IMR-90 (cell line): ENCODE measurements around the gene TSSK2. TPM values are rescaled to one million over a fixed set of nuclear protein-coding genes. Genes with fewer than 3 reads are reported as not detected.
A peak's percentile ranks its signal among the peaks of the same experiment; 100 is the strongest.

Experiments used
- ATAC-seq: fragments of 200-7000 bp; cut with Tn5 transposase; 2 replicates; pipeline ENCODE4 v1.9.1; 2020; ENCODE audit warnings: low read depth, mild to moderate bottlenecking, moderate library complexity
- BruUV-seq: library from RNA; stranded (reverse); fragments of 400-500 nt; replicated peaks from 2 replicates; lab custom pipeline; 2021; lab: Mats Ljungman, UMichigan
- CTCF ChIA-PET: fragments of 300-600 bp; formaldehyde crosslinking; extraction: SDS; loops from one replicate; lab custom pipeline; 2021; ENCODE audit warnings: antibody characterized with exemption; lab: Yijun Ruan, JAX
- POLR2A ChIA-PET: fragments of 300-600 bp; sonication (Branson Sonifier 250); formaldehyde crosslinking; loops from one replicate; lab custom pipeline; 2022; ENCODE audit warnings: antibody characterized with exemption; ENCODE audit not compliant: unreplicated experiment; lab: Charles Lee
- DNase-seq: peaks from one replicate; pipeline ENCODE4 v3.0.0; 2013
- H2AFZ ChIP-seq: replicated peaks from 2 replicates; pipeline ENCODE3; 2013; ENCODE audit warnings: low read length, mild to moderate bottlenecking; ENCODE audit not compliant: poor library complexity
- H2AK5ac ChIP-seq: 2 replicates; pipeline ENCODE4 v1.6.1; 2013; ENCODE audit warnings: low read depth, low read length, inconsistent platforms
- H2AK9ac ChIP-seq: replicated peaks from 2 replicates; pipeline ENCODE3; 2013; ENCODE audit warnings: mild to moderate bottlenecking, low read depth, low read length, moderate library complexity; ENCODE audit not compliant: poor library complexity
- H2BK120ac ChIP-seq: 2 replicates; pipeline ENCODE4 v1.6.1; 2013; ENCODE audit warnings: low read depth, low read length, inconsistent platforms
- H2BK15ac ChIP-seq: 3 replicates; pipeline ENCODE4 v1.6.1; 2013; ENCODE audit warnings: low read depth, low read length, inconsistent platforms
- H2BK20ac ChIP-seq: 2 replicates; pipeline ENCODE4 v1.6.1; 2013; ENCODE audit warnings: low read depth, mild to moderate bottlenecking, inconsistent platforms, low read length, moderate library complexity
- H2BK5ac ChIP-seq: 2 replicates; pipeline ENCODE4 v1.6.1; 2013; ENCODE audit warnings: mild to moderate bottlenecking, low read depth, low read length, inconsistent platforms; ENCODE audit not compliant: poor library complexity, severe bottlenecking
- H3K14ac ChIP-seq: replicated peaks from 2 replicates; pipeline ENCODE4 v1.6.1; 2013; ENCODE audit warnings: low read depth, low read length, inconsistent platforms
- H3K18ac ChIP-seq: 2 replicates; pipeline ENCODE4 v1.6.1; 2013; ENCODE audit warnings: low read depth, low read length, control low read depth
- H3K23ac ChIP-seq: 2 replicates; pipeline ENCODE4 v1.6.1; 2013; ENCODE audit warnings: low read depth, low read length, inconsistent platforms
- H3K27ac ChIP-seq: 2 replicates; pipeline ENCODE4 v1.5.1; 2013; ENCODE audit warnings: mild to moderate bottlenecking, control low read depth, low read length; ENCODE audit not compliant: insufficient read depth
- H3K27me3 ChIP-seq: 2 replicates; pipeline ENCODE4 v1.6.1; 2013; ENCODE audit warnings: low read length; ENCODE audit not compliant: control insufficient read depth, insufficient read depth
- H3K36me3 ChIP-seq: 2 replicates; pipeline ENCODE4 v1.6.1; 2013; ENCODE audit warnings: low read length, mixed read lengths; ENCODE audit not compliant: control insufficient read depth, insufficient read depth
- H3K4ac ChIP-seq: 2 replicates; pipeline ENCODE4 v1.6.1; 2013; ENCODE audit warnings: low read depth, low read length, inconsistent platforms
- H3K4me1 ChIP-seq: 2 replicates; pipeline ENCODE4 v1.6.1; 2013; ENCODE audit warnings: low read length, mixed read lengths; ENCODE audit not compliant: control insufficient read depth, insufficient read depth
- H3K4me2 ChIP-seq: 2 replicates; pipeline ENCODE4 v1.6.1; 2013; ENCODE audit warnings: low read depth, mild to moderate bottlenecking, control low read depth, low read length, moderate library complexity
- H3K4me3 ChIP-seq: 2 replicates; pipeline ENCODE4 v1.5.1; 2013; ENCODE audit warnings: low read depth, mild to moderate bottlenecking, control low read depth, low read length, moderate library complexity; ENCODE audit not compliant: insufficient read depth
- H3K56ac ChIP-seq: 2 replicates; pipeline ENCODE4 v1.6.1; 2013; ENCODE audit warnings: low read length, inconsistent platforms; ENCODE audit not compliant: insufficient read depth; ENCODE audit errors: extremely low read depth
- H3K79me1 ChIP-seq, 2 experiments: 2 replicates each; pipeline ENCODE4 v1.6.1; 2013; ENCODE audit warnings: low read length in 2 of 2, inconsistent platforms in 1 of 2, low read depth in 1 of 2
- H3K9ac ChIP-seq: 2 replicates; pipeline ENCODE4 v1.6.1; 2013; ENCODE audit warnings: low read depth, low read length, control low read depth
- H3K9me1 ChIP-seq: 2 replicates; pipeline ENCODE4 v1.6.1; 2013; ENCODE audit warnings: low read length, inconsistent platforms; ENCODE audit not compliant: insufficient read depth
- H3K9me3 ChIP-seq: 2 replicates; pipeline ENCODE4 v1.6.1; 2013; ENCODE audit warnings: low read length; ENCODE audit not compliant: control insufficient read depth, insufficient read depth
- H4K20me1 ChIP-seq: 2 replicates; pipeline ENCODE4 v1.6.1; 2013; ENCODE audit warnings: low read length, inconsistent platforms; ENCODE audit not compliant: insufficient read depth
- H4K5ac ChIP-seq: 2 replicates; pipeline ENCODE4 v1.6.1; 2013; ENCODE audit warnings: mild to moderate bottlenecking, low read depth, low read length, control low read depth
- H4K8ac ChIP-seq, 2 experiments: 2 replicates each; pipeline ENCODE4 v1.6.1; 2013; ENCODE audit warnings: low read depth in 2 of 2, low read length in 2 of 2, control low read depth in 1 of 2, inconsistent platforms in 1 of 2
- H4K91ac ChIP-seq: 2 replicates; pipeline ENCODE4 v1.6.1; 2013; ENCODE audit warnings: low read depth, low read length, inconsistent platforms; ENCODE audit not compliant: insufficient read depth
- BHLHE40 ChIP-seq: fragments of 150-350 bp; IDR thresholded peaks from 2 replicates; pipeline ENCODE4 v1.6.1; 2016; ENCODE audit warnings: mild to moderate bottlenecking, low read depth, low read length
- CEBPB ChIP-seq: IDR thresholded peaks from 2 replicates; pipeline ENCODE4 v1.6.1; 2012; ENCODE audit warnings: low read depth, low read length, improper control_type of control experiment
- CHD1 ChIP-seq: IDR thresholded peaks from 2 replicates; pipeline ENCODE4 v1.6.1; 2012; ENCODE audit warnings: low read depth, low read length, improper control_type of control experiment
- CTCF ChIP-seq: conservative IDR thresholded peaks from 2 replicates; pipeline ENCODE4 v1.5.1; 2012; ENCODE audit warnings: mild to moderate bottlenecking, low read depth, low read length, improper control_type of control experiment
- ELK1 ChIP-seq: fragments of 150-350 bp; IDR thresholded peaks from 2 replicates; pipeline ENCODE4 v1.6.1; 2016; ENCODE audit warnings: low read depth, mild to moderate bottlenecking, low read length, moderate library complexity, borderline replicate concordance
- FOS ChIP-seq: fragments of 150-350 bp; IDR thresholded peaks from 2 replicates; pipeline ENCODE4 v1.6.1; 2016; ENCODE audit warnings: low read depth, low read length
- MAZ ChIP-seq: IDR thresholded peaks from 2 replicates; pipeline ENCODE4 v1.6.1; 2012; ENCODE audit warnings: low read depth, mild to moderate bottlenecking, low read length, improper control_type of control experiment, moderate library complexity, borderline replicate concordance
- MXI1 ChIP-seq: IDR thresholded peaks from 2 replicates; pipeline ENCODE4 v1.6.1; 2012; ENCODE audit warnings: low read depth, mild to moderate bottlenecking, low read length, moderate library complexity, borderline replicate concordance
- NFE2L2 ChIP-seq: fragments of 150-350 bp; IDR thresholded peaks from 2 replicates; pipeline ENCODE4 v1.6.1; 2016; ENCODE audit warnings: low read depth, mild to moderate bottlenecking, low read length
- POLR2A ChIP-seq: IDR thresholded peaks from 2 replicates; pipeline ENCODE4 v1.6.1; 2012; ENCODE audit warnings: mild to moderate bottlenecking, low read depth, low read length
- RAD21 ChIP-seq: IDR thresholded peaks from 2 replicates; pipeline ENCODE4 v1.6.1; 2012; ENCODE audit warnings: low read length, improper control_type of control experiment
- RCOR1 ChIP-seq: IDR thresholded peaks from 2 replicates; pipeline ENCODE4 v1.6.1; 2012; ENCODE audit warnings: mild to moderate bottlenecking, low read length, improper control_type of control experiment; ENCODE audit not compliant: insufficient replicate concordance
- RFX5 ChIP-seq: IDR thresholded peaks from 2 replicates; pipeline ENCODE4 v1.8.0; 2012; ENCODE audit warnings: low read depth, mild to moderate bottlenecking, low read length, moderate library complexity
- USF2 ChIP-seq: fragments of 150-350 bp; IDR thresholded peaks from 2 replicates; pipeline ENCODE4 v1.6.1; 2017; ENCODE audit warnings: mild to moderate bottlenecking, antibody characterized with exemption, low read length, low read depth
- WGBS, 2 experiments: methylation state at CpG; one replicate each; pipeline versions ENCODE4 v1.1.5 to v1.1.7; 2013; ENCODE audit warnings: missing lambda C conversion rate in 2 of 2; ENCODE audit not compliant: insufficient read length in 1 of 2; ENCODE audit errors: extremely low coverage in 2 of 2; 5-methylcytosine and 5-hydroxymethylcytosine counted together
- dilution Hi-C: fragments of 300-500 bp; cut with HindIII; formaldehyde crosslinking; loops from one replicate; pipeline ENCODE4 v1.14.3; 2018; ENCODE audit warnings: low sequenced_read_pairs; ENCODE audit not compliant: unreplicated experiment
- in situ Hi-C: fragments of 300-500 bp; cut with MboI; formaldehyde crosslinking; loops from 3 replicates; pipeline ENCODE4 v1.14.3; 2019; ENCODE audit warnings: low sequenced_read_pairs, inconsistent platforms, mixed read lengths
- intact Hi-C: fragments of 100-400 bp; cut with micrococcal nuclease; formaldehyde crosslinking; loops from 2 replicates; pipeline ENCODE4 v1.10.0; 2022
- polyA plus RNA-seq, 3 experiments: library from polyadenylated mRNA; depleted of rRNA; stranded (reverse); fragments of >200 nt; gene quantifications; 2 replicates each; pipeline ENCODE4 v1.2.3, GENCODE V29; 2012; ENCODE audit warnings: low replicate concordance in 1 of 3
- total RNA-seq: library from RNA; depleted of rRNA; stranded (reverse); fragments of >200 nt; gene quantifications from 2 replicates; pipeline ENCODE4 v1.2.3, GENCODE V29; 2012

TSSK2 gene
- total and polyA plus RNA-seq, 2 of the 4 experiments (the other 2 are of a cell fraction), result not detected

GRCh38 chr22:19122752-19123492 lies 8.2 kb upstream of the TSSK2 start:
- peak overlapping the region; percentile 88 for H3K4me2 ChIP-seq
- no peak overlapping the region for H4K91ac ChIP-seq
- H3K9me3 ChIP-seq, result no peaks in the 10 kb centered on the region
- H3K4me3 ChIP-seq, result peak overlapping the region; percentile 25
- peak overlapping the region; percentile 12; the same call in 1 of the 2 replicates for H4K5ac ChIP-seq
- H2BK5ac ChIP-seq, result no peak overlapping the region
- H2AK5ac ChIP-seq, result no peak overlapping the region
- no peak overlapping the region for H3K18ac ChIP-seq
- 0 out of 2 replicates have a peak overlapping the region, but pooled peaks have one; percentile 28 for H3K4ac ChIP-seq
- H2BK15ac ChIP-seq, result no peak overlapping the region
- H3K79me1 ChIP-seq, result peaks cover 13 to 37% of the 10 kb centered on the region in 2 experiments
- H3K23ac ChIP-seq, result 0 out of 2 replicates have a peak overlapping the region, but pooled peaks have one; percentile 63
- ChIA-PET POLR2A (no interaction called here), CTCF (interaction anchor here (0.6 kb wide), 1 partner anchor 22 kb away, joined by 3 read pairs; the partner anchor contains the start of gene ESS2)
- peaks cover 2% of the 10 kb centered on the region; the same call in 1 of the 2 replicates for H3K36me3 ChIP-seq
- H3K9ac ChIP-seq, result peak overlapping the region; percentile 21; the same call in 1 of the 2 replicates
- peak overlapping the region; percentile 80 for H2AFZ ChIP-seq
- no peak overlapping the region for H2AK9ac ChIP-seq
- in situ Hi-C loops, result no loop called here
- intact Hi-C loops, result loop anchor here (5.0 kb wide), 1 partner anchor 61 kb away; no protein-coding TSS in a partner anchor
- peak; percentile 15 for ATAC-seq
- H3K27ac ChIP-seq, result no peak overlapping the region
- WGBS, 2 experiments, result 3% methylated on average over 10 of the region's 27 CpGs; no CpG with 5 or more reads in 1 of the 2 experiments
- H3K56ac ChIP-seq, result no peak overlapping the region
- BruUV-seq, result no TSS peak
- H3K27me3 ChIP-seq, result no peaks in the 10 kb centered on the region
- peaks cover 39% of the 10 kb centered on the region for H4K20me1 ChIP-seq
- dilution Hi-C loops, result no loop called here
- no peak overlapping the region for H2BK20ac ChIP-seq
- no peak overlapping the region for H3K14ac ChIP-seq
- DNase-seq, result peak; percentile 5
- H3K4me1 ChIP-seq, result peaks cover 16% of the 10 kb centered on the region
- H3K9me1 ChIP-seq, result peaks cover 18% of the 10 kb centered on the region
- peak overlapping the region in 1 of 2 experiments; percentile 46; a peak in 1 of 4 replicates for H4K8ac ChIP-seq
- H2BK120ac ChIP-seq, result no peak overlapping the region
- TF ChIP-seq ELK1 (no peak), RFX5 (no peak), CTCF (no peak), CEBPB (no peak), CHD1 (no peak), USF2 (no peak), BHLHE40 (no peak), RAD21 (no peak), FOS (no peak), MXI1 (no peak), NFE2L2 (no peak), RCOR1 (no peak), POLR2A (no peak), MAZ (no peak)
